B cell (primary cell): ENCODE results near the gene SEZ6L. TPM values are rescaled to one million over a fixed set of nuclear protein-coding genes. Genes with fewer than 3 reads are reported as not detected.

Experiments used
- ATAC-seq: fragments of 200-7000 bp; cut with Tn5 transposase; one replicate; pipeline ENCODE4 v1.10.0; 2021; ENCODE audit warnings: low read depth, mild to moderate bottlenecking, moderate number of reproducible peaks, moderate library complexity
- CTCF ChIA-PET: fragments of 350-600 bp; sonication (Branson Sonifier 250); formaldehyde crosslinking; loops from one replicate; lab custom pipeline; 2021; ENCODE audit warnings: antibody characterized with exemption, inconsistent platforms; lab: Charles Lee
- POLR2A ChIA-PET: fragments of 350-600 bp; sonication (Branson Sonifier 250); formaldehyde crosslinking; loops from one replicate; lab custom pipeline; 2021; ENCODE audit warnings: antibody characterized with exemption; lab: Charles Lee
- DNase-seq: peaks from one replicate; pipeline ENCODE4 v3.0.0; 2013
- H2AFZ ChIP-seq: 2 replicates; pipeline ENCODE4 v1.6.1; 2012; ENCODE audit warnings: mild to moderate bottlenecking, low read depth, low read length; ENCODE audit not compliant: insufficient read depth, poor library complexity, severe bottlenecking
- H3K27ac ChIP-seq, 2 donors: 1 replicate in 1 of 2; 2 replicates in 1 of 2; pipeline ENCODE4 v1.5.1; 2012 to 2013; ENCODE audit warnings: low read length in 2 of 2, mild to moderate bottlenecking in 2 of 2, moderate library complexity in 1 of 2
- H3K27me3 ChIP-seq, 4 experiments: fragments of 200-600 bp in 1 of 4; sonication (generic) in 1 of 4; replicated peaks in 1 of 4; 1 replicate in 2 of 4; 2 replicates in 2 of 4; pipeline versions ENCODE4 v1.6.1 to v1.7.0; 2013 to 2016; ENCODE audit warnings: low read length in 3 of 4, mild to moderate bottlenecking in 2 of 4, mixed read lengths in 1 of 4, moderate library complexity in 1 of 4; ENCODE audit not compliant: insufficient read depth in 4 of 4, control insufficient read depth in 3 of 4; ENCODE audit errors: control extremely low read depth in 1 of 4
- H3K36me3 ChIP-seq, 2 experiments: replicated peaks in 1 of 2; 1 replicate in 1 of 2; 2 replicates in 1 of 2; pipeline versions ENCODE4 v1.6.1 to v1.7.1; 2013; ENCODE audit warnings: low read length in 1 of 2; ENCODE audit not compliant: insufficient read depth in 2 of 2, control insufficient read depth in 1 of 2; ENCODE audit errors: control extremely low read depth in 1 of 2, extremely low read depth in 1 of 2
- H3K4me1 ChIP-seq, 2 donors: fragments of 200-600 bp in 1 of 2; sonication (generic) in 1 of 2; 1 replicate in 1 of 2; 2 replicates in 1 of 2; pipeline versions ENCODE4 v1.5.1 to v1.6.1; 2013 to 2017; ENCODE audit warnings: low read length in 2 of 2; ENCODE audit not compliant: control insufficient read depth in 2 of 2, insufficient read depth in 2 of 2
- H3K4me2 ChIP-seq: replicated peaks from 2 replicates; pipeline ENCODE3; 2012; ENCODE audit warnings: mild to moderate bottlenecking, low read depth, low read length; ENCODE audit not compliant: poor library complexity, severe bottlenecking
- H3K4me3 ChIP-seq, 5 experiments: fragments of 200-600 bp in 1 of 5; sonication (generic) in 1 of 5; 1 replicate in 3 of 5; 2 replicates in 2 of 5; pipeline versions ENCODE4 v1.5.1 to v1.7.0; 2011 to 2016; ENCODE audit warnings: low read length in 4 of 5, mild to moderate bottlenecking in 4 of 5, low read depth in 2 of 5, control low read depth in 1 of 5, moderate library complexity in 1 of 5; ENCODE audit not compliant: insufficient read depth in 1 of 5; ENCODE audit errors: control extremely low read depth in 1 of 5, extremely low read depth in 1 of 5
- H3K79me2 ChIP-seq: fragments of 200-600 bp; sonication (generic); one replicate; pipeline ENCODE4 v1.6.0; 2016; ENCODE audit warnings: low read length; ENCODE audit not compliant: control insufficient read depth, insufficient read depth
- H3K9ac ChIP-seq: fragments of 200-600 bp; sonication (generic); 2 replicates; pipeline ENCODE4 v1.6.1; 2017; ENCODE audit warnings: mild to moderate bottlenecking, low read length, moderate library complexity
- H3K9me3 ChIP-seq, 3 donors: one replicate each; pipeline versions ENCODE4 v1.6.1 to v1.7.1; 2013; ENCODE audit warnings: low read length in 2 of 3; ENCODE audit not compliant: control insufficient read depth in 2 of 3, insufficient read depth in 1 of 3; ENCODE audit errors: control extremely low read depth in 1 of 3
- H4K20me1 ChIP-seq: 2 replicates; pipeline ENCODE4 v1.6.0; 2012; ENCODE audit warnings: mild to moderate bottlenecking, low read length; ENCODE audit not compliant: insufficient read depth, control insufficient read depth, poor library complexity, severe bottlenecking
- H3K27ac Mint-ChIP-seq: one replicate; pipeline ENCODE4 v1.8.0; 2021; ENCODE audit warnings: mixed read lengths
- H3K27me3 Mint-ChIP-seq: one replicate; pipeline ENCODE4 v1.8.0; 2021; ENCODE audit warnings: mixed read lengths
- H3K4me1 Mint-ChIP-seq: one replicate; pipeline ENCODE4 v1.8.0; 2021; ENCODE audit warnings: mixed read lengths
- H3K4me3 Mint-ChIP-seq: one replicate; pipeline ENCODE4 v1.8.0; 2021; ENCODE audit warnings: mixed read lengths
- H3K9me3 Mint-ChIP-seq: one replicate; pipeline ENCODE4 v1.8.0; 2022; ENCODE audit warnings: mixed read lengths; ENCODE audit not compliant: insufficient read depth
- CTCF ChIP-seq: fragments of 200-600 bp; IDR thresholded peaks from one replicate; pipeline ENCODE4 v1.8.0; 2022; ENCODE audit warnings: antibody characterized with exemption, mild to moderate bottlenecking
- EZH2 ChIP-seq: IDR thresholded peaks from 2 replicates; pipeline ENCODE4 v1.6.1; 2012; ENCODE audit warnings: borderline replicate concordance, low read depth, mild to moderate bottlenecking, moderate library complexity, low read length; ENCODE audit not compliant: insufficient read depth, poor library complexity, severe bottlenecking
- WGBS: methylation state at CpG from one replicate; pipeline ENCODE4 v1.1.5; 2013; ENCODE audit warnings: missing lambda C conversion rate; ENCODE audit not compliant: insufficient coverage; 5-methylcytosine and 5-hydroxymethylcytosine counted together
- intact Hi-C: fragments of 100-400 bp; cut with micrococcal nuclease; formaldehyde crosslinking; loops from one replicate; pipeline ENCODE4 v1.10.0; 2022
- polyA plus RNA-seq: library from polyadenylated mRNA; depleted of rRNA; stranded (reverse); fragments of >200 nt; gene quantifications from 2 replicates; pipeline ENCODE4 v1.2.3, GENCODE V29; 2012
- total RNA-seq, 2 donors: library from RNA; stranded (reverse); fragments of 120-200 nt in 1 of 2; gene quantifications; 1 replicate in 1 of 2; 2 replicates in 1 of 2; pipeline versions ENCODE4 v1.2.3 to v1.2.4, GENCODE V29; 2013 to 2022

SEZ6L gene
- total and polyA plus RNA-seq, 2 donors (not counting 1 experiment from before 2014, with no cell fraction given) = 0.04 TPM; not detected in 1

GRCh38 chr22:26380072-26380830 lies 211.0 kb downstream of the SEZ6L start:
- CTCF ChIA-PET = interaction anchor here (0.9 to 3.9 kb wide), 2 partner anchors 14 to 83 kb away, joined by 3 to 20 read pairs; no protein-coding TSS in a partner anchor
- Histone ChIP-seq H3K27me3 (peaks cover 0 to 30% (median 12%) of the 10 kb centered on the region in 4 experiments), H3K9ac (no peak overlapping the region), H2AFZ (no peak overlapping the region), H3K4me2 (no peak overlapping the region), H4K20me1 (no peaks in the 10 kb centered on the region), H3K4me1 (no peaks in the 10 kb centered on the region), H3K79me2 (no peaks in the 10 kb centered on the region), H3K36me3 (no peaks in the 10 kb centered on the region), H3K4me3 (no peak overlapping the region), H3K27ac (no peak overlapping the region), H3K9me3 (peaks cover 0 to 11% (median 0%) of the 10 kb centered on the region in 3 donors)
- DNase-seq = no peak
- peaks cover 4% of the 10 kb centered on the region for H3K4me1 Mint-ChIP-seq
- H3K9me3 Mint-ChIP-seq = peaks cover 6% of the 10 kb centered on the region
- intact Hi-C loops = no loop called here
- ATAC-seq = no peak
- WGBS = 97% methylated on average over 5 of the region's 10 CpGs
- H3K4me3 Mint-ChIP-seq = no peak overlapping the region
- POLR2A ChIA-PET = no interaction called here
- no peak overlapping the region for H3K27ac Mint-ChIP-seq
- TF ChIP-seq EZH2 (no peak), CTCF (no peak)
- H3K27me3 Mint-ChIP-seq = peaks cover 54% of the 10 kb centered on the region

GRCh38 chr22:26382782-26383181 lies 213.5 kb downstream of the SEZ6L start:
- peaks cover 48% of the 10 kb centered on the region for H3K27me3 Mint-ChIP-seq
- ATAC-seq = no peak
- intact Hi-C loops = no loop called here

More at GRCh38 chr22:26382782-26383181, 213.5 kb downstream of the SEZ6L start:
- ChIA-PET CTCF (interaction anchor here (0.6 kb wide), 1 partner anchor 22 kb away, joined by 3 read pairs; no protein-coding TSS in a partner anchor), POLR2A (no interaction called here)
- Histone ChIP-seq H3K4me2 (no peak overlapping the region), H2AFZ (no peak overlapping the region), H4K20me1 (no peaks in the 10 kb centered on the region), H3K9me3 (peaks cover 0 to 7% (median 0%) of the 10 kb centered on the region in 3 donors), H3K79me2 (no peaks in the 10 kb centered on the region), H3K4me3 (no peak overlapping the region), H3K36me3 (no peaks in the 10 kb centered on the region), H3K27ac (no peak overlapping the region), H3K4me1 (no peaks in the 10 kb centered on the region), H3K9ac (no peak overlapping the region), H3K27me3 (peaks cover 0 to 18% (median 3%) of the 10 kb centered on the region in 4 experiments)
- Mint-ChIP-seq H3K9me3 (peaks cover 6% of the 10 kb centered on the region), H3K27ac (no peak overlapping the region), H3K4me1 (no peaks in the 10 kb centered on the region), H3K4me3 (no peak overlapping the region)
- WGBS = no CpG with 5 or more reads among the region's 3 CpGs
- TF ChIP-seq CTCF (no peak), EZH2 (no peak)
- DNase-seq = no peak
